Uterus (tissue), 4 donors: ENCODE results near the gene ATP10A. TPM values are rescaled to one million over a fixed set of nuclear protein-coding genes. Genes with fewer than 3 reads are reported as not detected.

Source experiments
- DNase-seq, 2 donors: peaks; one replicate each; pipeline ENCODE4 v3.0.0-alpha.2; 2019 to 2020
- H3K27ac ChIP-seq, 2 donors: fragments of 200-600 bp; sonication (generic); 1 replicate in 1 of 2; 2 replicates in 1 of 2; pipeline ENCODE4 v1.5.1; 2016 to 2018
- H3K27me3 ChIP-seq, 2 donors: fragments of 200-600 bp; sonication (generic); one replicate each; pipeline ENCODE4 v1.5.1; 2018 to 2019; ENCODE audit warnings: control low read depth in 1 of 2
- H3K36me3 ChIP-seq, 2 donors: fragments of 200-600 bp; sonication (generic); one replicate each; pipeline ENCODE4 v1.5.1; 2019; ENCODE audit warnings: control low read depth in 1 of 2
- H3K4me1 ChIP-seq, 2 donors: fragments of 200-600 bp; sonication (generic); one replicate each; pipeline ENCODE4 v1.5.1; 2018 to 2019; ENCODE audit warnings: control low read depth in 1 of 2
- H3K4me3 ChIP-seq, 2 donors: fragments of 200-600 bp; sonication (generic); 1 replicate in 1 of 2; 2 replicates in 1 of 2; pipeline ENCODE4 v1.5.1; 2018 to 2019; ENCODE audit warnings: mild to moderate bottlenecking in 1 of 2
- H3K9me3 ChIP-seq, 2 donors: fragments of 200-600 bp; sonication (generic); one replicate each; pipeline ENCODE4 v1.5.1; 2019; ENCODE audit warnings: control low read depth in 1 of 2
- POLR2A ChIP-seq, 2 donors: fragments of 450-650 bp; IDR thresholded peaks; one replicate each; pipeline ENCODE4 v1.6.1; 2016; ENCODE audit warnings: antibody characterized with exemption in 2 of 2, mild to moderate bottlenecking in 1 of 2, moderate library complexity in 1 of 2
- intact Hi-C: fragments of 100-400 bp; cut with DNase I; formaldehyde crosslinking; loops from one replicate; pipeline ENCODE4 v1.15.1; 2023; ENCODE audit warnings: low total_unique reads
- total RNA-seq, 4 donors: library from RNA; depleted of rRNA in 3 of 4; stranded (reverse); fragments of >200 nt in 3 of 4; gene quantifications; one replicate each; pipeline versions ENCODE4 v1.1.0 to v1.2.4, GENCODE V29; 2014 to 2023
- TF ChIP-seq, protein P1 (sequence below), 4 experiments: fragments of 200-600 bp in 2 of 4; fragments of 450-650 bp in 2 of 4; sonication (generic) in 2 of 4; IDR thresholded peaks; one replicate each; pipeline ENCODE4 v1.5.1; 2016 to 2019; ENCODE audit warnings: antibody characterized with exemption in 4 of 4, mild to moderate bottlenecking in 2 of 4, moderate library complexity in 1 of 4
- donor health status: DM: yes; HTN: yes; CAD: no.

The ATP10A gene
- total RNA-seq, 4 donors from 2014 or later: 0.29 to 3.8 (median 2.5) TPM

DNA sequence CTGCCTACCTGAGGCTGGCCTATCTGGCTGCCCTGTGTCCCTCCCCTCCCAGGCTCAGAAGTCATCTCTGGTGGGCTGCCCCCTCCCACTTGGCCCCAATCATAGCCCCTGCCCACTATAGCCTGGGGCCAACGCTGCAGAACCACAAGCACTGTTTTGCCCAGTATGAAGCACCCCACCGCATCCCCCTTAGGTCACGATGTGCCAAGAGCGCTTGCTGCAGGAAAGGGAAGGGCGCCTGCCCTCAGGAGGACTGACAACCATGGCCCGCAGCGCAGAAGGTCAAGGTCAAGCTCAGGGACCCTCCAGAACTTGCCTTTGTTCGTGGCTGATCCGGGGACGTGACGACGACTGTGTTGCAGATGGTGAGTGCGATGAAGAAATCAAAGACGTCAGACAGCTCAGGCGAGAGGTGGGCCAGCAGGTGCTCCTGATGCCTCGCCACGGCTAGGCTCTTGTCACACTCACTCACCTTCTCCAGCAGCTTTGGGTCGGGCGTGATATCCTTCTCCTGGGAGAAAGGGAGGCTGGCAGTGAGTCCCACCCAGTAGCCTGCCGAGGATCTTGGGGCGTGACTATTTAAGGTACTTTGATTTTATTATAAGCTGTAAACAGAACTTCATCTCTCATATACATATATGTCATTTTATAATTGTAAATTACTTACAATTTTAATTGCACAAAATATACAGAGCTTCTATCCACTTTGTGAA is 146.6 kb downstream of the ATP10A start:
- no peak overlapping the region for H3K27ac ChIP-seq
- H3K4me3 ChIP-seq: no peak overlapping the region
- TF ChIP-seq POLR2A (IDR thresholded peaks at IDR 0.05): no peak
- TF ChIP-seq, protein P1, sequence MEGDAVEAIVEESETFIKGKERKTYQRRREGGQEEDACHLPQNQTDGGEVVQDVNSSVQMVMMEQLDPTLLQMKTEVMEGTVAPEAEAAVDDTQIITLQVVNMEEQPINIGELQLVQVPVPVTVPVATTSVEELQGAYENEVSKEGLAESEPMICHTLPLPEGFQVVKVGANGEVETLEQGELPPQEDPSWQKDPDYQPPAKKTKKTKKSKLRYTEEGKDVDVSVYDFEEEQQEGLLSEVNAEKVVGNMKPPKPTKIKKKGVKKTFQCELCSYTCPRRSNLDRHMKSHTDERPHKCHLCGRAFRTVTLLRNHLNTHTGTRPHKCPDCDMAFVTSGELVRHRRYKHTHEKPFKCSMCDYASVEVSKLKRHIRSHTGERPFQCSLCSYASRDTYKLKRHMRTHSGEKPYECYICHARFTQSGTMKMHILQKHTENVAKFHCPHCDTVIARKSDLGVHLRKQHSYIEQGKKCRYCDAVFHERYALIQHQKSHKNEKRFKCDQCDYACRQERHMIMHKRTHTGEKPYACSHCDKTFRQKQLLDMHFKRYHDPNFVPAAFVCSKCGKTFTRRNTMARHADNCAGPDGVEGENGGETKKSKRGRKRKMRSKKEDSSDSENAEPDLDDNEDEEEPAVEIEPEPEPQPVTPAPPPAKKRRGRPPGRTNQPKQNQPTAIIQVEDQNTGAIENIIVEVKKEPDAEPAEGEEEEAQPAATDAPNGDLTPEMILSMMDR (IDR thresholded peaks at IDR 0.05): no peak
- DNase-seq: no peak
- intact Hi-C loops: loop anchor here (10.0 kb wide), 2 partner anchors 58 to 62 kb away; no protein-coding TSS in a partner anchor
- H3K4me1 ChIP-seq: no peaks in the 10 kb centered on the region
- no peaks in the 10 kb centered on the region for H3K9me3 ChIP-seq
- no peaks in the 10 kb centered on the region for H3K27me3 ChIP-seq
- H3K36me3 ChIP-seq: no peaks in the 10 kb centered on the region

DNA sequence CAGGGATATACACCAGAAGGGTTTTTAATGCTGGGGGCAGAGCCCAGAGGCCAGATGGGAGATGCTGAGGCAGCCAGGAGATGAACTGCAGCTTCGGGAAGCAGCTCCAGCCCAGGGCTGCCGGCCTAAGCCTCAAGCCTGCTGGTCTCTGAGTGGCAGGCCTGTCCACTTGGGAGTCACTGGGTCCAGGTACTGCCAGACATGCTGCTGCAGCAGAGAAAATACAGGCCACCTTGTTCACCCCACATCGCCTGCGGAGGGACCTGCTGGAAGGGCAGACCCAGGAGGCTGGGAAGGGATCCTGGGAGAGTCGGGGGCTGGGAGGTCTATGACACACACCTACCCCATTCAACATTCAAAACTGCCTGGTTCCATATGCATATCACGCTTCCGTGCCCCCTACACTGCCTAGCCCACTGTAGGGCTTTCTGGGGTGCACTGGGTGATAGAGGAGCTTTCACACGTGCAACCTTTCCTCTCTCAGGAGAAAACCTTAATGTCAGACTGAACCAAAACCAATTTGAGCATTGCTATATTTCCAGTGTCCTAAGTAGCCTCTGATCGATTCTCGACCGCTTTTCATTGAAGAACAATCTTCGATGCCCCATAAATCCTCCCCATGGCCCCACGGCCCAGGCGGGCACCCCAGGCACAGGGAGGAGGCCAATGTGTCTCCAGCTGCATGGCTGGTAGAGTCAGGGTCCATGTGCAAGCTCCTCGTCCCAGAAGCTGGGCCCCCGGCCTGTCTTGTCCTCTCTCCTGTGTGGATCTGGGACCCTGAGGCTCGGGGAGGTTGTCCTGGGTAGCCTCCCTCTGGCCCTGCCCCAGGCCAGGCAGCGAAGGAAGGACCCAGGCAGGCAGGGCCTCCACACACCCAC is 147.4 kb downstream of the ATP10A start:
- Histone ChIP-seq H3K36me3 (no peaks in the 10 kb centered on the region), H3K9me3 (no peaks in the 10 kb centered on the region), H3K4me1 (no peaks in the 10 kb centered on the region), H3K4me3 (no peak overlapping the region), H3K27me3 (no peaks in the 10 kb centered on the region), H3K27ac (no peak overlapping the region)
- TF ChIP-seq, protein P1 (IDR thresholded peaks at IDR 0.05): no peak
- no peak for TF ChIP-seq POLR2A (IDR thresholded peaks at IDR 0.05)
- no peak for DNase-seq
- intact Hi-C loops: loop anchor here (10.0 kb wide), 2 partner anchors 59 to 61 kb away; no protein-coding TSS in a partner anchor

DNA sequence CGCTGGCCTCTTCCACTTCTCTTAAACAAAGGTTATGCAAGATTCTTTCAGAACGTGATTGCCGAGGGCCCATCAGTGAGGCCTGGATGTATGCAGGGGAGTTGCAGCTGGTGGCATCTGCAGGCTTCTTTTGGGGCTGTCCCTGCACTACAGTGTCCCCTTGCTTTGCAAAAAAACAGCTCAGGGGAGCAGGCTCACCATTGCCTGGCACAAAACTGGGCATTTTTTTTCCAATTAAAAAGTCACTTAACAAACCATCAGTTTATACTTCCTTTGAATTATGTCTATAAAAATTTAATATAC is 148.6 kb downstream of the ATP10A start:
- no peak for DNase-seq
- intact Hi-C loops: loop anchor here (10.0 kb wide), 2 partner anchors 60 kb away; no protein-coding TSS in a partner anchor
- TF ChIP-seq, protein P1 (IDR thresholded peaks at IDR 0.05): no peak
- no peak for TF ChIP-seq POLR2A (IDR thresholded peaks at IDR 0.05)
- no peak overlapping the region for H3K27ac ChIP-seq
- H3K4me1 ChIP-seq: no peaks in the 10 kb centered on the region
- H3K9me3 ChIP-seq: no peaks in the 10 kb centered on the region
- no peaks in the 10 kb centered on the region for H3K27me3 ChIP-seq
- H3K36me3 ChIP-seq: no peaks in the 10 kb centered on the region
- no peak overlapping the region for H3K4me3 ChIP-seq

DNA sequence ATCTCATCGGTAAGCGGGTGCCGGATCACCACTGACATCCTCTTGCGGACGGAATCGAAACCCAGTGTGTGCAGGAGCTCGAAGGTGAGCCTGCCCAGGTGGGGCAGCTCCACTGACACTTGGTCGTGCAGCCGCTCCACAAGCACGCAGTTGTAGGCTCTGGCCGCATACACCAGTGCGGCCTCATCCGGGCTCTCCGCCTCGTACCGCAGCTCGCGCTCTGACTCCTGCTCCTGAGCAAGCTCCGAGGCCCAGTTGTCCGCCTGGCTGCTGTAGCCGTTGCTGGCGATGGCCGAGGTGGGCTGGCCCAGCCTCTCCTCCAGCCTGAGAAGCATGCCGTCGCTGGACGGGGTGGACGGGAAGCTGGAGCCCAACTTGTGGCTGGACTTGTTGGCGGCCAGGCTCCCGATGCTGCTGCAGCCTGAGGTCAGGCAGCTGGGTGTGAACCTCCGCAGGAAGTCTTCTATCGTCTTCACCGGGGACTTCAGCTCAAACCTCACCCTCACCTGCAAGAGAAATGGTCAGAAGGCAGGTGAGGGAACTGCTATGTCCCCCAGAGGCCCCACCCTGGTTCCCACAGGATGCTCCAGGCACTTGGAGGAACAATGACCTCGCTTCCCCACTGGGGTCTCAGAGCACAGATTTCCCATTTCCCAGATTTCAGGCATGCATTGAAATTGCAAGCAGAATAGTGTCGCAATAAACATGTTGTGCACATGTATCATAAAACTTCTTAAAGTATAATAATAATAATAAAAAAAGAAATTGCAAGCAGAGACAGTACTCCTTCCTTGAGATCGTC is 149.2 kb downstream of the ATP10A start:
- Histone ChIP-seq H3K4me1 (no peaks in the 10 kb centered on the region), H3K9me3 (no peaks in the 10 kb centered on the region), H3K27ac (no peak overlapping the region), H3K27me3 (no peaks in the 10 kb centered on the region), H3K4me3 (no peak overlapping the region), H3K36me3 (no peaks in the 10 kb centered on the region)
- intact Hi-C loops: loop anchor here (10.0 kb wide), 2 partner anchors 59 to 61 kb away; no protein-coding TSS in a partner anchor
- no peak for TF ChIP-seq POLR2A (IDR thresholded peaks at IDR 0.05)
- TF ChIP-seq, protein P1 (IDR thresholded peaks at IDR 0.05): no peak
- no peak for DNase-seq
